ENCODE measurements around the gene KIRREL2.
"Not testable (repeated sequence)": the region's sequence is repeated elsewhere in the genome, so short reads cannot be mapped to it uniquely, and the experiment has no call there.

DNA sequence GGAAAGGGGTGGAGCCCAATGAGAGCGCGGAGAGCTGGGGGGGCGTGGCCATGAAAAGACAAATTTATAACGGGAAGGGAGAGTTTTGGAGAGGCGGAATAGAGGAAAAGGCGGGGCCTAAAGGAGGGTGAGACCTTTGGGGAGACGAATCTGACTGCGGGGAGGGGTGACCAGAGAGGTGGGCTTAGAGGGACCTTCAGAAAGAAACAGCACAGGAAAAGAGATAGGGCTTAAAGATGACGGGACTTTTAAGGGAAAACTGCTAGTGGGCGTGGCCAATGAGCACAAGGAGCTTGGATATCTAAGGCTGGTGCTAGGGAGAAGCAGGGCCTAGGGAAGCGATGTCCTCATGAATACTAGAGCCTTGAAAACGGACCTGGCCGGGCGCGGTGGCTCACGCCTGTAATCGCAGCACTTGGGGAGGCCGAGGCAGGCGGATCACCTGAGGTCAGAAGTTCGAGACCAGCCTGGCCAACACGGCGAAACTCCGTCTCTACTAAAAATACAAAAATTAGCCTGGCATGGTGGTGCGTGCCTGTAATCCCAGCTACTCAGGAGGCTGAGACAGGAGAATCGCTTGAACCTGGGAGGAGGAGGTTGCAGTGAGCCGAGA, 13.5 kb downstream of the KIRREL2 start:
- TF ChIP-seq, protein P1, sequence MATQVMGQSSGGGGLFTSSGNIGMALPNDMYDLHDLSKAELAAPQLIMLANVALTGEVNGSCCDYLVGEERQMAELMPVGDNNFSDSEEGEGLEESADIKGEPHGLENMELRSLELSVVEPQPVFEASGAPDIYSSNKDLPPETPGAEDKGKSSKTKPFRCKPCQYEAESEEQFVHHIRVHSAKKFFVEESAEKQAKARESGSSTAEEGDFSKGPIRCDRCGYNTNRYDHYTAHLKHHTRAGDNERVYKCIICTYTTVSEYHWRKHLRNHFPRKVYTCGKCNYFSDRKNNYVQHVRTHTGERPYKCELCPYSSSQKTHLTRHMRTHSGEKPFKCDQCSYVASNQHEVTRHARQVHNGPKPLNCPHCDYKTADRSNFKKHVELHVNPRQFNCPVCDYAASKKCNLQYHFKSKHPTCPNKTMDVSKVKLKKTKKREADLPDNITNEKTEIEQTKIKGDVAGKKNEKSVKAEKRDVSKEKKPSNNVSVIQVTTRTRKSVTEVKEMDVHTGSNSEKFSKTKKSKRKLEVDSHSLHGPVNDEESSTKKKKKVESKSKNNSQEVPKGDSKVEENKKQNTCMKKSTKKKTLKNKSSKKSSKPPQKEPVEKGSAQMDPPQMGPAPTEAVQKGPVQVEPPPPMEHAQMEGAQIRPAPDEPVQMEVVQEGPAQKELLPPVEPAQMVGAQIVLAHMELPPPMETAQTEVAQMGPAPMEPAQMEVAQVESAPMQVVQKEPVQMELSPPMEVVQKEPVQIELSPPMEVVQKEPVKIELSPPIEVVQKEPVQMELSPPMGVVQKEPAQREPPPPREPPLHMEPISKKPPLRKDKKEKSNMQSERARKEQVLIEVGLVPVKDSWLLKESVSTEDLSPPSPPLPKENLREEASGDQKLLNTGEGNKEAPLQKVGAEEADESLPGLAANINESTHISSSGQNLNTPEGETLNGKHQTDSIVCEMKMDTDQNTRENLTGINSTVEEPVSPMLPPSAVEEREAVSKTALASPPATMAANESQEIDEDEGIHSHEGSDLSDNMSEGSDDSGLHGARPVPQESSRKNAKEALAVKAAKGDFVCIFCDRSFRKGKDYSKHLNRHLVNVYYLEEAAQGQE (IDR thresholded peaks at IDR 0.05; ENCODE audit: unreplicated experiment), result not testable (repeated sequence)
- TF ChIP-seq POLR2AphosphoS5 (IDR thresholded peaks at IDR 0.05; ENCODE audit: low read depth); EZH2 (IDR thresholded peaks at IDR 0.05; ENCODE audit: low read depth, unreplicated experiment); EZH2phosphoT487 (IDR thresholded peaks at IDR 0.05; ENCODE audit: unreplicated experiment); CREB1 (CRISPR knock-in tag; IDR thresholded peaks at IDR 0.05; ENCODE audit: low read depth): not testable (repeated sequence)
- TF ChIP-seq, protein P2, sequence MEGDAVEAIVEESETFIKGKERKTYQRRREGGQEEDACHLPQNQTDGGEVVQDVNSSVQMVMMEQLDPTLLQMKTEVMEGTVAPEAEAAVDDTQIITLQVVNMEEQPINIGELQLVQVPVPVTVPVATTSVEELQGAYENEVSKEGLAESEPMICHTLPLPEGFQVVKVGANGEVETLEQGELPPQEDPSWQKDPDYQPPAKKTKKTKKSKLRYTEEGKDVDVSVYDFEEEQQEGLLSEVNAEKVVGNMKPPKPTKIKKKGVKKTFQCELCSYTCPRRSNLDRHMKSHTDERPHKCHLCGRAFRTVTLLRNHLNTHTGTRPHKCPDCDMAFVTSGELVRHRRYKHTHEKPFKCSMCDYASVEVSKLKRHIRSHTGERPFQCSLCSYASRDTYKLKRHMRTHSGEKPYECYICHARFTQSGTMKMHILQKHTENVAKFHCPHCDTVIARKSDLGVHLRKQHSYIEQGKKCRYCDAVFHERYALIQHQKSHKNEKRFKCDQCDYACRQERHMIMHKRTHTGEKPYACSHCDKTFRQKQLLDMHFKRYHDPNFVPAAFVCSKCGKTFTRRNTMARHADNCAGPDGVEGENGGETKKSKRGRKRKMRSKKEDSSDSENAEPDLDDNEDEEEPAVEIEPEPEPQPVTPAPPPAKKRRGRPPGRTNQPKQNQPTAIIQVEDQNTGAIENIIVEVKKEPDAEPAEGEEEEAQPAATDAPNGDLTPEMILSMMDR (conservative IDR thresholded peaks at IDR 0.05; ENCODE audit: low read depth in 2 of 2), result not testable (repeated sequence)
- TF ChIP-seq, protein P3, sequence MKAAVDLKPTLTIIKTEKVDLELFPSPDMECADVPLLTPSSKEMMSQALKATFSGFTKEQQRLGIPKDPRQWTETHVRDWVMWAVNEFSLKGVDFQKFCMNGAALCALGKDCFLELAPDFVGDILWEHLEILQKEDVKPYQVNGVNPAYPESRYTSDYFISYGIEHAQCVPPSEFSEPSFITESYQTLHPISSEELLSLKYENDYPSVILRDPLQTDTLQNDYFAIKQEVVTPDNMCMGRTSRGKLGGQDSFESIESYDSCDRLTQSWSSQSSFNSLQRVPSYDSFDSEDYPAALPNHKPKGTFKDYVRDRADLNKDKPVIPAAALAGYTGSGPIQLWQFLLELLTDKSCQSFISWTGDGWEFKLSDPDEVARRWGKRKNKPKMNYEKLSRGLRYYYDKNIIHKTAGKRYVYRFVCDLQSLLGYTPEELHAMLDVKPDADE (IDR thresholded peaks at IDR 0.05), result not testable (repeated sequence)
